ENCODE measurements around the gene FMNL2.

DNA sequence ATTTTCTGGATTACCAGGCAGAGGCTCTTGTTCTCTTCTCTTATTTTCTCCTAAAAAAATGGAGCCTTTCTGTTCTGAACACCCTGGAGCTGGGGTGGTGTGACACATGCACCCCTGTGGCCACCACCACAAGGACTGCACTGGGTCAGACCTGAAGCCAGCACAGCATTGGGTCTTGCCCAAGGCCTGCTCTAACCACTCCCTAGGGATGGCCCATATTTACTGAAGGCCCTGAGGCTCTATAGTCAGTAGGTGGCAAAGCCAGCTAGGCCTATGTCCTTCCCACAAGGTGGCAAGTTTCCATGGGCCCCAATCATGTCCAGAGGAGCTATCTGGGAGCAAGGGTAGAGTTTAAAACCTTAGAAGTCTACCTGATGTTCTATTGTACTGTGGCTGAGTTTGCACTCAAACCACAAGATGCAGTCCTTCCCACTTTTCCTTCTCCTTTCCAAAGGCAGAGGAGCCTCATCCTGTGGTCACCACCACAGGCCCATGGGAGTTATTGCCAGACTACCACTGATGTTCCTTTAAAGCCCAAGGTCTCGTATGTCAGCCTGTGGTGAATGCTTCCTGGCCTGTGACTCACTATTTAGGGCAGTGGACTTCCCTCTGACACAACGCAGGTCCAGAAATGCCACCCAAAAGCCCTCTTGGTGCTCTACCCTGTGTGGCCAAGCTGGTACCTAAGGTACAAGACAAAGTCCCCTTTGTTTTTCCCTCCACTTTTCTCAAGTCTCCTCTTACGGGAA lies 15.0 kb upstream of the FMNL2 start:
- TF ChIP-seq, protein P1, sequence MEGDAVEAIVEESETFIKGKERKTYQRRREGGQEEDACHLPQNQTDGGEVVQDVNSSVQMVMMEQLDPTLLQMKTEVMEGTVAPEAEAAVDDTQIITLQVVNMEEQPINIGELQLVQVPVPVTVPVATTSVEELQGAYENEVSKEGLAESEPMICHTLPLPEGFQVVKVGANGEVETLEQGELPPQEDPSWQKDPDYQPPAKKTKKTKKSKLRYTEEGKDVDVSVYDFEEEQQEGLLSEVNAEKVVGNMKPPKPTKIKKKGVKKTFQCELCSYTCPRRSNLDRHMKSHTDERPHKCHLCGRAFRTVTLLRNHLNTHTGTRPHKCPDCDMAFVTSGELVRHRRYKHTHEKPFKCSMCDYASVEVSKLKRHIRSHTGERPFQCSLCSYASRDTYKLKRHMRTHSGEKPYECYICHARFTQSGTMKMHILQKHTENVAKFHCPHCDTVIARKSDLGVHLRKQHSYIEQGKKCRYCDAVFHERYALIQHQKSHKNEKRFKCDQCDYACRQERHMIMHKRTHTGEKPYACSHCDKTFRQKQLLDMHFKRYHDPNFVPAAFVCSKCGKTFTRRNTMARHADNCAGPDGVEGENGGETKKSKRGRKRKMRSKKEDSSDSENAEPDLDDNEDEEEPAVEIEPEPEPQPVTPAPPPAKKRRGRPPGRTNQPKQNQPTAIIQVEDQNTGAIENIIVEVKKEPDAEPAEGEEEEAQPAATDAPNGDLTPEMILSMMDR (IDR thresholded peaks at IDR 0.05), result no peak
- TF ChIP-seq POLR2A (IDR thresholded peaks at IDR 0.05), result no peak
